HCT116 (cell line): ENCODE measurements around the gene CADPS. TPM values are rescaled to one million over a fixed set of nuclear protein-coding genes. Genes with fewer than 3 reads are reported as not detected.

Source experiments
- ATAC-seq: fragments of 200-7000 bp; cut with Tn5 transposase; 2 replicates; pipeline ENCODE4 v1.9.1; 2020; ENCODE audit warnings: mild to moderate bottlenecking, moderate library complexity
- BruUV-seq: library from RNA; stranded (reverse); fragments of 400-500 nt; replicated peaks from 2 replicates; lab custom pipeline; 2021; lab: Mats Ljungman, UMichigan
- CTCF ChIA-PET: fragments of 300-600 bp; sonication (Branson Sonifier 250); formaldehyde crosslinking; loops from one replicate; lab custom pipeline; 2021; ENCODE audit warnings: antibody characterized with exemption; lab: Charles Lee
- POLR2A ChIA-PET: fragments of 300-600, 350-600 bp; sonication (Branson Sonifier 250); formaldehyde crosslinking; loops from one replicate; lab custom pipeline; 2021; ENCODE audit warnings: antibody characterized with exemption; lab: Charles Lee
- RAD21 ChIA-PET, 2 experiments: fragments of 300-600 bp; sonication (Branson Sonifier 250); formaldehyde crosslinking; loops; one replicate each; lab custom pipeline; 2023; ENCODE audit warnings: low total read pairs in 2 of 2; ENCODE audit not compliant: uncharacterized antibody in 2 of 2, unreplicated experiment in 2 of 2, low non-redundant PET in 1 of 2; lab: Charles Lee
- DNase-seq: peaks from one replicate; pipeline ENCODE4 v3.0.0-alpha.2; 2010; ENCODE audit warnings: low read depth, low spot score
- H2AFZ ChIP-seq: fragments of 200-600 bp; shearing (Covaris generic), sonication (generic); 2 replicates; pipeline ENCODE4 v1.6.1; 2017; ENCODE audit warnings: low read depth, mixed run types, mixed read lengths, antibody characterized with exemption, low read length; ENCODE audit not compliant: poor library complexity, severe bottlenecking
- H3K27ac ChIP-seq: 2 replicates; pipeline ENCODE4 v1.5.1; 2012; ENCODE audit warnings: low read depth, low read length
- H3K27me3 ChIP-seq: fragments of 200-600 bp; sonication (generic); 2 replicates; pipeline ENCODE4 v1.6.1; 2016; ENCODE audit warnings: mixed run types, low read length, mixed read lengths; ENCODE audit not compliant: insufficient read depth
- H3K36me3 ChIP-seq, 2 experiments: fragments of 200-500 bp in 1 of 2; fragments of 200-600 bp in 1 of 2; sonication (Bioruptor generic) in 1 of 2; sonication (generic) in 1 of 2; 2 replicates each; pipeline versions ENCODE4 v1.5.1 to v1.6.1; 2014 to 2016; ENCODE audit warnings: low read length in 2 of 2, inconsistent platforms in 1 of 2, mixed read lengths in 1 of 2, mixed run types in 1 of 2; ENCODE audit not compliant: insufficient read depth in 2 of 2, control insufficient read depth in 1 of 2
- H3K4me1 ChIP-seq, 2 experiments: fragments of 200-600 bp in 1 of 2; sonication (generic) in 1 of 2; 2 replicates each; pipeline versions ENCODE4 v1.5.1 to v1.6.1; 2012 to 2017; ENCODE audit warnings: low read length in 2 of 2, inconsistent platforms in 1 of 2, mild to moderate bottlenecking in 1 of 2, mixed read lengths in 1 of 2, mixed run types in 1 of 2, moderate library complexity in 1 of 2; ENCODE audit not compliant: insufficient read depth in 2 of 2, control insufficient read depth in 1 of 2
- H3K4me2 ChIP-seq: fragments of 200-600 bp; sonication (generic); 2 replicates; pipeline ENCODE4 v1.6.1; 2017; ENCODE audit warnings: mixed run types, low read length, mixed read lengths
- H3K4me3 ChIP-seq, 2 experiments: fragments of 200-600 bp in 1 of 2; sonication (generic) in 1 of 2; replicated peaks in 1 of 2; 2 replicates each; pipeline ENCODE4 v1.5.1; 2011 to 2016; ENCODE audit warnings: low read length in 2 of 2, control low read depth in 1 of 2, low read depth in 1 of 2, mild to moderate bottlenecking in 1 of 2, mixed read lengths in 1 of 2, mixed run types in 1 of 2
- H3K79me2 ChIP-seq: fragments of 200-600 bp; sonication (generic); 2 replicates; pipeline ENCODE4 v1.6.1; 2017; ENCODE audit warnings: mild to moderate bottlenecking, mixed run types, low read length, moderate library complexity, mixed read lengths; ENCODE audit not compliant: insufficient read depth
- H3K9ac ChIP-seq: fragments of 200-600 bp; sonication (generic); 2 replicates; pipeline ENCODE4 v1.6.1; 2016; ENCODE audit warnings: low read length, mixed read lengths
- H3K9me2 ChIP-seq: fragments of 200-600 bp; sonication (generic), shearing (Covaris generic); 2 replicates; pipeline ENCODE4 v1.6.1; 2017; ENCODE audit warnings: mixed run types, mild to moderate bottlenecking, moderate library complexity; ENCODE audit not compliant: insufficient read depth
- H3K9me3 ChIP-seq, 2 experiments: fragments of 200-500 bp in 1 of 2; fragments of 200-600 bp in 1 of 2; sonication (Bioruptor generic) in 1 of 2; sonication (generic) in 1 of 2; 2 replicates each; pipeline ENCODE4 v1.6.1; 2014 to 2017; ENCODE audit warnings: low read length in 2 of 2, mixed read lengths in 2 of 2, inconsistent platforms in 1 of 2, low read depth in 1 of 2, mild to moderate bottlenecking in 1 of 2, mixed run types in 1 of 2, moderate library complexity in 1 of 2; ENCODE audit not compliant: control insufficient read depth in 1 of 2, insufficient read depth in 1 of 2
- H4K20me1 ChIP-seq: fragments of 200-600 bp; sonication (generic), shearing (Covaris generic); 2 replicates; pipeline ENCODE4 v1.6.1; 2017; ENCODE audit warnings: mixed run types, mild to moderate bottlenecking, moderate library complexity; ENCODE audit not compliant: insufficient read depth
- ATF3 ChIP-seq: IDR thresholded peaks from 2 replicates; pipeline ENCODE4 v1.6.1; 2012
- CBX3 ChIP-seq: IDR thresholded peaks from 2 replicates; pipeline ENCODE4 v1.6.1; 2012; ENCODE audit warnings: low read depth
- CEBPB ChIP-seq: IDR thresholded peaks from 2 replicates; pipeline ENCODE4 v1.6.1; 2012; ENCODE audit warnings: low read depth
- CTCF ChIP-seq, 3 experiments: fragments of 200-600 bp in 1 of 3; sonication (generic) in 1 of 3; IDR thresholded peaks in 2 of 3; conservative IDR thresholded peaks in 1 of 3; 2 replicates each; pipeline ENCODE4 v1.5.1; 2012 to 2017; ENCODE audit warnings: low read depth in 2 of 3, low read length in 2 of 3, antibody characterized with exemption in 1 of 3, borderline replicate concordance in 1 of 3, control low read depth in 1 of 3, mild to moderate bottlenecking in 1 of 3, mixed read lengths in 1 of 3, mixed run types in 1 of 3, moderate library complexity in 1 of 3; ENCODE audit not compliant: insufficient read depth in 1 of 3
- EGR1 ChIP-seq: IDR thresholded peaks from 2 replicates; pipeline ENCODE4 v1.6.1; 2012; ENCODE audit warnings: low read depth
- FOSL1 ChIP-seq: IDR thresholded peaks from 2 replicates; pipeline ENCODE4 v1.6.1; 2012; ENCODE audit warnings: low read depth
- MAX ChIP-seq: IDR thresholded peaks from 2 replicates; pipeline ENCODE4 v1.6.1; 2012
- POLR2A ChIP-seq: IDR thresholded peaks from 2 replicates; pipeline ENCODE4 v1.7.0; 2011; ENCODE audit warnings: borderline replicate concordance; ENCODE audit not compliant: insufficient read depth, insufficient read length; ENCODE audit errors: extremely low read depth
- POLR2AphosphoS5 ChIP-seq: IDR thresholded peaks from 2 replicates; pipeline ENCODE4 v1.6.1; 2011; ENCODE audit warnings: mild to moderate bottlenecking, low read depth, low read length, moderate library complexity
- RAD21 ChIP-seq: IDR thresholded peaks from 2 replicates; pipeline ENCODE4 v1.6.1; 2012; ENCODE audit warnings: low read depth, mild to moderate bottlenecking
- SP1 ChIP-seq: IDR thresholded peaks from 2 replicates; pipeline ENCODE4 v1.6.1; 2012; ENCODE audit warnings: low read depth
- SRF ChIP-seq: IDR thresholded peaks from 2 replicates; pipeline ENCODE4 v1.6.1; 2012; ENCODE audit warnings: low read depth
- TCF7L2 ChIP-seq: IDR thresholded peaks from 2 replicates; pipeline ENCODE4 v1.7.0; 2011; ENCODE audit warnings: borderline replicate concordance, inconsistent platforms; ENCODE audit not compliant: insufficient read depth, insufficient read length; ENCODE audit errors: extremely low read depth
- YY1 ChIP-seq: IDR thresholded peaks from 2 replicates; pipeline ENCODE4 v1.6.1; 2011; ENCODE audit warnings: low read length, low read depth, moderate library complexity, mild to moderate bottlenecking; ENCODE audit not compliant: insufficient replicate concordance; ENCODE audit errors: extremely low read depth
- ZBTB33 ChIP-seq: IDR thresholded peaks from 2 replicates; pipeline ENCODE4 v1.6.1; 2011; ENCODE audit warnings: mild to moderate bottlenecking, low read length, moderate library complexity; ENCODE audit not compliant: insufficient replicate concordance; ENCODE audit errors: extremely low read depth
- ZNF274 ChIP-seq: fragments of 200-500 bp; sonication (Bioruptor generic); IDR thresholded peaks from 2 replicates; pipeline ENCODE4 v1.6.1; 2014; ENCODE audit warnings: mild to moderate bottlenecking, low read depth, low read length, inconsistent platforms
- intact Hi-C: fragments of 100-400 bp; cut with micrococcal nuclease; formaldehyde crosslinking; loops from 2 replicates; pipeline ENCODE4 v1.10.0; 2022
- total RNA-seq: library from RNA; stranded (reverse); gene quantifications from one replicate; pipeline ENCODE4 v1.2.1, GENCODE V29; 2021; ENCODE audit not compliant: unreplicated experiment

Gene CADPS
- total RNA-seq, 1 experiment from 2014 or later: not detected

- DNase-seq (no peak), ATAC-seq (no peak)
- intact Hi-C loops: no loop called here
- no peaks in the 10 kb centered on the region for H3K9me2 ChIP-seq
- H3K4me2 ChIP-seq: no peak overlapping the region
- ChIA-PET CTCF (no interaction called here), RAD21 (no interaction called here), POLR2A (no interaction called here)
- H2AFZ ChIP-seq: no peak overlapping the region
- no peaks in the 10 kb centered on the region for H4K20me1 ChIP-seq
- H3K27ac ChIP-seq: no peak overlapping the region
- H3K27me3 ChIP-seq: peaks cover 17% of the 10 kb centered on the region
- BruUV-seq: no TSS peak
- no peak overlapping the region for H3K9ac ChIP-seq
- H3K9me3 ChIP-seq: no peaks in the 10 kb centered on the region
- no peaks in the 10 kb centered on the region for H3K36me3 ChIP-seq
- no peaks in the 10 kb centered on the region for H3K4me1 ChIP-seq
- H3K4me3 ChIP-seq: no peak overlapping the region
- TF ChIP-seq FOSL1: no peak
- TF ChIP-seq CTCF (IDR thresholded peaks at IDR 0.05 in 2 of 3, conservative IDR thresholded peaks at IDR 0.05 in 1 of 3; ENCODE audit: borderline replicate concordance in 1 of 3, insufficient read depth in 1 of 3, low read depth in 2 of 3, low read length in 2 of 3): no peak
- TF ChIP-seq YY1: no peak
- no peak for TF ChIP-seq POLR2A
- no peak for TF ChIP-seq CEBPB
- TF ChIP-seq ATF3: no peak
- TF ChIP-seq POLR2AphosphoS5: no peak
- no peak for TF ChIP-seq MAX
- no peak for TF ChIP-seq SP1
- no peak for TF ChIP-seq TCF7L2
- TF ChIP-seq ZNF274: no peak
- no peak for TF ChIP-seq EGR1
- no peak for TF ChIP-seq SRF
- TF ChIP-seq RAD21: no peak
- TF ChIP-seq ZBTB33: no peak
- no peak for TF ChIP-seq CBX3
- TF ChIP-seq, all 23 proteins: peak for 0
- no peaks in the 10 kb centered on the region for H3K79me2 ChIP-seq
Observed at GRCh38 chr3:62364191-62364590, 511.0 kb downstream of the CADPS start.
